Central memory CD8-positive, alpha-beta T cell (primary cell): ENCODE results near the gene GK2.

ENCODE experiments used
- ATAC-seq: fragments of 150-1000 bp; cut with Tn5 transposase; replicated peaks from 2 replicates; pipeline ENCODE4 v1.10.0; 2022; ENCODE audit warnings: mild to moderate bottlenecking, moderate FRiP score, moderate number of reproducible peaks; ENCODE audit not compliant: poor library complexity, severe bottlenecking; ENCODE audit errors: extremely low read depth
- DNase-seq, 2 donors: peaks; one replicate each; pipeline ENCODE4 v3.0.0; 2021; ENCODE audit warnings: low spot score in 2 of 2
- H3K27ac Mint-ChIP-seq: one replicate; pipeline ENCODE4 v1.8.0; 2022; ENCODE audit warnings: low read depth, mild to moderate bottlenecking, moderate library complexity, mixed read lengths
- H3K27me3 Mint-ChIP-seq: one replicate; pipeline ENCODE4 v1.8.0; 2022; ENCODE audit warnings: mixed read lengths
- H3K36me3 Mint-ChIP-seq: one replicate; pipeline ENCODE4 v1.8.0; 2022; ENCODE audit warnings: mild to moderate bottlenecking, moderate library complexity, mixed read lengths; ENCODE audit not compliant: insufficient read depth
- H3K4me1 Mint-ChIP-seq: one replicate; pipeline ENCODE4 v1.8.0; 2022; ENCODE audit warnings: mixed read lengths
- H3K4me3 Mint-ChIP-seq: one replicate; pipeline ENCODE4 v1.8.0; 2022; ENCODE audit warnings: mild to moderate bottlenecking, moderate library complexity, mixed read lengths
- H3K9me3 Mint-ChIP-seq: one replicate; pipeline ENCODE4 v1.8.0; 2022; ENCODE audit warnings: mixed read lengths

Gene GK2

GRCh38 chr4:79413886-79414285 lies 5.9 kb upstream of the GK2 start:
- Mint-ChIP-seq H3K4me1 (no peaks in the 10 kb centered on the region), H3K27ac (no peak overlapping the region), H3K27me3 (no peaks in the 10 kb centered on the region), H3K36me3 (no peaks in the 10 kb centered on the region), H3K9me3 (peaks cover 9% of the 10 kb centered on the region), H3K4me3 (no peak overlapping the region)
- ATAC-seq (no peak), DNase-seq (no peak)

- no peak for ATAC-seq
- Mint-ChIP-seq H3K27ac (no peak overlapping the region), H3K4me3 (no peak overlapping the region), H3K27me3 (no peaks in the 10 kb centered on the region), H3K36me3 (no peaks in the 10 kb centered on the region), H3K4me1 (no peaks in the 10 kb centered on the region), H3K9me3 (peaks cover 15% of the 10 kb centered on the region)
- DNase-seq = no peak
These were observed 5.2 kb upstream of the GK2 start for GRCh38 chr4:79413032-79413885.

GRCh38 chr4:79404666-79405065 lies 3.4 kb downstream of the GK2 start:
- peaks cover 14% of the 10 kb centered on the region for H3K9me3 Mint-ChIP-seq
- no peak for ATAC-seq
- no peaks in the 10 kb centered on the region for H3K27me3 Mint-ChIP-seq
- no peak for DNase-seq
- H3K27ac Mint-ChIP-seq = no peak overlapping the region
- H3K36me3 Mint-ChIP-seq = no peaks in the 10 kb centered on the region
- no peaks in the 10 kb centered on the region for H3K4me1 Mint-ChIP-seq
- H3K4me3 Mint-ChIP-seq = no peak overlapping the region

GRCh38 chr4:79403356-79403755 lies 4.7 kb downstream of the GK2 start:
- Mint-ChIP-seq H3K4me1 (no peaks in the 10 kb centered on the region), H3K9me3 (peaks cover 1% of the 10 kb centered on the region), H3K27ac (no peak overlapping the region), H3K4me3 (no peak overlapping the region), H3K27me3 (no peaks in the 10 kb centered on the region), H3K36me3 (no peaks in the 10 kb centered on the region)
- DNase-seq (no peak), ATAC-seq (no peak)

GRCh38 chr4:79402332-79402851 lies 5.6 kb downstream of the GK2 start:
- no peak overlapping the region for H3K27ac Mint-ChIP-seq
- H3K27me3 Mint-ChIP-seq = no peaks in the 10 kb centered on the region
- H3K4me3 Mint-ChIP-seq = no peak overlapping the region
- H3K4me1 Mint-ChIP-seq = no peaks in the 10 kb centered on the region
- DNase-seq (no peak), ATAC-seq (no peak)
- no peaks in the 10 kb centered on the region for H3K36me3 Mint-ChIP-seq
- no peaks in the 10 kb centered on the region for H3K9me3 Mint-ChIP-seq

GRCh38 chr4:79399076-79399475 lies 9.0 kb downstream of the GK2 start:
- Mint-ChIP-seq H3K27me3 (no peaks in the 10 kb centered on the region), H3K4me1 (no peaks in the 10 kb centered on the region), H3K4me3 (no peak overlapping the region), H3K36me3 (no peaks in the 10 kb centered on the region), H3K9me3 (no peaks in the 10 kb centered on the region), H3K27ac (no peak overlapping the region)
- DNase-seq (no peak), ATAC-seq (no peak)

- ATAC-seq (no peak), DNase-seq (no peak)
- H3K4me1 Mint-ChIP-seq = no peaks in the 10 kb centered on the region
- no peaks in the 10 kb centered on the region for H3K9me3 Mint-ChIP-seq
- no peaks in the 10 kb centered on the region for H3K36me3 Mint-ChIP-seq
- no peaks in the 10 kb centered on the region for H3K27me3 Mint-ChIP-seq
- H3K4me3 Mint-ChIP-seq = no peak overlapping the region
- no peak overlapping the region for H3K27ac Mint-ChIP-seq
These were observed 10.1 kb downstream of the GK2 start for GRCh38 chr4:79397951-79398350.

GRCh38 chr4:79396794-79397193 lies 11.2 kb downstream of the GK2 start:
- no peaks in the 10 kb centered on the region for H3K27me3 Mint-ChIP-seq
- H3K36me3 Mint-ChIP-seq = no peaks in the 10 kb centered on the region
- DNase-seq = no peak
- no peak overlapping the region for H3K27ac Mint-ChIP-seq
- H3K4me1 Mint-ChIP-seq = no peaks in the 10 kb centered on the region
- H3K9me3 Mint-ChIP-seq = no peaks in the 10 kb centered on the region
- ATAC-seq = no peak
- H3K4me3 Mint-ChIP-seq = no peak overlapping the region

GRCh38 chr4:79395841-79396240 lies 12.2 kb downstream of the GK2 start:
- DNase-seq (no peak), ATAC-seq (no peak)
- H3K9me3 Mint-ChIP-seq = no peaks in the 10 kb centered on the region
- no peaks in the 10 kb centered on the region for H3K4me1 Mint-ChIP-seq
- no peaks in the 10 kb centered on the region for H3K36me3 Mint-ChIP-seq
- no peak overlapping the region for H3K27ac Mint-ChIP-seq
- H3K4me3 Mint-ChIP-seq = no peak overlapping the region
- H3K27me3 Mint-ChIP-seq = no peaks in the 10 kb centered on the region

GRCh38 chr4:79390890-79391289 lies 17.1 kb downstream of the GK2 start:
- Mint-ChIP-seq H3K27me3 (no peaks in the 10 kb centered on the region), H3K36me3 (no peaks in the 10 kb centered on the region), H3K9me3 (no peaks in the 10 kb centered on the region), H3K4me3 (no peak overlapping the region), H3K4me1 (no peaks in the 10 kb centered on the region), H3K27ac (no peak overlapping the region)
- DNase-seq (no peak), ATAC-seq (no peak)

- DNase-seq (no peak), ATAC-seq (no peak)
- Mint-ChIP-seq H3K27ac (no peak overlapping the region), H3K36me3 (no peaks in the 10 kb centered on the region), H3K4me1 (no peaks in the 10 kb centered on the region), H3K9me3 (peaks cover 6% of the 10 kb centered on the region), H3K4me3 (no peak overlapping the region), H3K27me3 (no peaks in the 10 kb centered on the region)
These were observed 22.4 kb downstream of the GK2 start for GRCh38 chr4:79385641-79386040.

- no peaks in the 10 kb centered on the region for H3K4me1 Mint-ChIP-seq
- no peaks in the 10 kb centered on the region for H3K27me3 Mint-ChIP-seq
- peaks cover 6% of the 10 kb centered on the region for H3K9me3 Mint-ChIP-seq
- no peak overlapping the region for H3K4me3 Mint-ChIP-seq
- ATAC-seq = no peak
- DNase-seq = no peak
- no peaks in the 10 kb centered on the region for H3K36me3 Mint-ChIP-seq
- H3K27ac Mint-ChIP-seq = no peak overlapping the region
These were observed 26.9 kb downstream of the GK2 start for GRCh38 chr4:79381161-79381560.

GRCh38 chr4:79370026-79370425 lies 38.0 kb downstream of the GK2 start:
- no peaks in the 10 kb centered on the region for H3K9me3 Mint-ChIP-seq
- DNase-seq (no peak), ATAC-seq (no peak)
- H3K36me3 Mint-ChIP-seq = no peaks in the 10 kb centered on the region
- no peaks in the 10 kb centered on the region for H3K4me1 Mint-ChIP-seq
- H3K4me3 Mint-ChIP-seq = no peak overlapping the region
- H3K27me3 Mint-ChIP-seq = no peaks in the 10 kb centered on the region
- no peak overlapping the region for H3K27ac Mint-ChIP-seq
